Activated CD8-positive, alpha-beta memory T cell treated with anti-CD3 and anti-CD28 coated beads for 24 hours (primary cell): ENCODE measurements around the gene CLEC16A.
A peak's percentile ranks its signal among the peaks of the same experiment; 100 is the strongest.

Experiments used
- DNase-seq: peaks from one replicate; pipeline ENCODE4 v3.0.0-alpha.2; 2020

The CLEC16A gene

DNA sequence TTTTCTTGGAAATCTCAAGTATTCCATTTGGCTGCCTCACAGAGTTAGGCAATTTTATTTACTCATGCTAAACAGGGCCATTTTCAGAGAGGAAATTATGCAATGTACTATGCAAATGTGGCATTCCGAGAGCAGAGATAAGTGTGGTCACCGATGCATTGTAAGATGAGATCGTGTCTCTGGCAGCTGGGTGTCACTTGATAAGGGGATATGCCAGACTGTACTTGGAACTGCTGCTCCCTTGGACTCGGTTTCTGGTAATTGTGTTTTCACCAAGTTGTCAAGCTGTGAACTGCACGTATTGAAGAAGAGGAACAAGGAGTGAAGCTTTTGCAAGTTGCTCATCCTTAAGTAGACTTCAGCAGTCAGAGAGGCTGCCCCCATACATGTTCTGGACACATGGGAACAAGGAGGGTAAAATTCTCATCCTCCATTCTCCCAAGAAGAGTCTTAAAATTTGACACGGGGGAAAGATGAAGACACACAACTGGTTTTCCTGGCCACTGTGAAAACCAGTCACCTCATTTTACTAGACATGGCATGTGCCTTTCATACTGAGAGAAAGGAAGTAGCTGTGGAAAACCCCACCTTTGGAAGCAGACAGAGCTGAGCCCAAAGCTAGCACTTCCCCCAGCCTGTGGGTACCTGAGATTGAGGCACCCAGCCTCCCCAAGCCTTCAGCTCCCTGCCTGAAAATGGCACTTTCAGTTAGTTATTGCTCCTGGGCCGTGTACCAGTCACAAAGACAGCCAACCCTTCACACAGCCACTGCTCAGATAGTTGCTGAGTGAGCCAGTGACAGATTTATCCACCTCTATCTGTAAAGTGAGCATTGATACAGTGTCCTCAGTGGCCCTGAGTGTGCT is 160.9 kb downstream of the CLEC16A start:
- no peak for DNase-seq

DNA sequence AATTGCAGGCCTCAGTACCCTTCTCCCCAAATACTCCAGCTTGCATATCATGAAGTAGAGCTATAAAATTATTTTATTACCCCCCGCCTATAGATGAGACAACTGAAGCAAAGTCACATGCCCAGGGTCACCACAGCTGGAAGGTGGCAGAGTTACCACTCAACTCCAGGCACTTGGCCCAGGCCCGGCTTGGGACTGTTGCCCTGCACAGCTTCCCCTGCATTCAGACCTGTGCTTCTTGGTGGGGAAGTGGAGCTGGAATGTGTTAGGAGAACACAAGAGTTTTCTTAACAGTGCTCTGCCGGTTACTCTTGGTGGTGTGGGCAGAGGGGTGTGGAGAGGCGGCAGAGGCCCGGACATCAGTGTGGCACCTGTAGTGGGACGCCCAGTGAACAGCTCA is 162.4 kb downstream of the CLEC16A start:
- no peak for DNase-seq

DNA sequence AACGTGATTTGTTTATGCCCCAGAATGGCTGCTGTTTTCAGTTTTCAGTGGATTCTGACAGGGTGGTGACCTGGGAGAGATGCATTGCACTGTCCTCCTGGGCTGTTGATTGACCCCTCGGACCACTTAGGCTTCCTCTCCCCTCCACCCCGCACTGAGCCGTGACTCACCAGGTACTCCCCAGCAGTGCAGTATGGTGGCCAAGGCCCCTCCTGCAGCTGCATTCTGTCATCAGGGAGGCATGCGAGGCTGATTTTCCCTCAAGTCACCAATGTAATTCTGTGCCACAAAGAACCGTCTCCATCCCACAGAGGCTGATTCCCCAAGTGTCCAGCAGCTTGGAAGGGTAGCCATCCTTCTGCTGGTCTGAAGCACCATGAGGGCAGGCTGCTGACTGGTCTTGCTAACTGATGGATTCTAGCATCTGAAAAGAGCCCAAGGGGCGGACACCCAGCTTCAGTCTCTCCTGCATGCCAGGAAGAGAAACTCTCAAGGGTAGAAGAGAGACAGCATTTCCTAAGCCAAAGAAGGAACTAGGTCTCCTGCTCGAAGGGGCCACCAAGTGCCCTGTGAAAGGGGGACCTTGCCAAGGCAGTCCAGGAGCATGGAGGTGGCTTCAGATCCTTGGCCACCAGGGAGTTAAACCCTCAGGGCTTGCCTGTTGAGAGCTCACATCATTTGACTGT is 163.6 kb downstream of the CLEC16A start:
- no peak for DNase-seq

DNA sequence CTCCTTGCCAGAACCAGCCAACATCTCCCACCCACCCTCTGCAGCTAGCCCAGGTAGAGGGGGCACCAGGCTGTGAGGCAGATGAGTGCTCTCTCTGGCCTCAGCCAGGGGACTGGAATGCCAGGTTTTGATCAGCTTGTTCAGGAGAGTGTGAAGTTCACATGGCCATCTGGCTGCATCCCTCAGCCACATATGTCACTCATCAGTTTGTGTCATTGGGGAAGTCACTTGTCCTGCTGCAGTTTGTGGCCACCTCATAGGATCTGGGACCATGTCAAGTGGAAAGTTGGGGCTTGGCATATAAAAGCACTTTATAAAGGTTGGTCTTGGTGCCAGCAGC is 164.1 kb downstream of the CLEC16A start:
- DNase-seq, result no peak

DNA sequence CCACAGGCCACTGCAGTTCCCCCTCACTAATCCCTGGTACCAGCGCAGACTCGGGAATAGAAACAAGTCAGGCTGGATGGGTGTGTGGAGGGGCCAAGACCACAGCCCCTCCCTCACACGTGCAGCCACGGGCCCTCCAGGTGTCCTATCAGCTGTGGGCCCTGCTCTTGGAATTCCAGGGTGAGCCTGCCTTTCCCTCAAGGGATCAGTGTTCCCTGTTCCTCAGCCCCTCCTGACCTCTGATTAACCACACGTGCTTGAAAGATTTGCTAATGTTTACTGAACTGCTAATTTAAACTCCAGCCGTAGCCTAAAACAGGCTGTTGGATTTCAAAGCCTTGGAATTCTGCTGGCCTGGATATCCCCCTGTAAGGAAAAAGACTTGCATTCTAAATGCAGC is 165.2 kb downstream of the CLEC16A start:
- no peak for DNase-seq

DNA sequence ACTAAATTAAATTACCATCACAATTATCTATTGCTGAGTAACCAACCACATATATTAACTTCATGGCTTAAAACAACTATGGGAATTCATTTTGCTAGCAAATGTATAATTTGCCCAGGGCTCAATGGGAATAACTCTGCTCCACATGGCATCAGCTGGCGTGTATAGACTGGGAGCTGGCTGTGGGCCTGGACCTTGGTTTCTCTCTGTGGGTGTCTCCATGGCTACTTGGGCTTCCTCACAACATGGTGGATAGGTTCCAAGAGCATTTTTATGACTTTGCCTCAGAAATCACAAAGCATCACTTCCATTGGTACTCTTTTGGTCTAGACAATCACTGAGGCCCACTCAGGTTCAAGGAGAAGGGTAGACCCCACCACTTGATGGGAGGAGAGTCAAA is 166.8 kb downstream of the CLEC16A start:
- no peak for DNase-seq

DNA sequence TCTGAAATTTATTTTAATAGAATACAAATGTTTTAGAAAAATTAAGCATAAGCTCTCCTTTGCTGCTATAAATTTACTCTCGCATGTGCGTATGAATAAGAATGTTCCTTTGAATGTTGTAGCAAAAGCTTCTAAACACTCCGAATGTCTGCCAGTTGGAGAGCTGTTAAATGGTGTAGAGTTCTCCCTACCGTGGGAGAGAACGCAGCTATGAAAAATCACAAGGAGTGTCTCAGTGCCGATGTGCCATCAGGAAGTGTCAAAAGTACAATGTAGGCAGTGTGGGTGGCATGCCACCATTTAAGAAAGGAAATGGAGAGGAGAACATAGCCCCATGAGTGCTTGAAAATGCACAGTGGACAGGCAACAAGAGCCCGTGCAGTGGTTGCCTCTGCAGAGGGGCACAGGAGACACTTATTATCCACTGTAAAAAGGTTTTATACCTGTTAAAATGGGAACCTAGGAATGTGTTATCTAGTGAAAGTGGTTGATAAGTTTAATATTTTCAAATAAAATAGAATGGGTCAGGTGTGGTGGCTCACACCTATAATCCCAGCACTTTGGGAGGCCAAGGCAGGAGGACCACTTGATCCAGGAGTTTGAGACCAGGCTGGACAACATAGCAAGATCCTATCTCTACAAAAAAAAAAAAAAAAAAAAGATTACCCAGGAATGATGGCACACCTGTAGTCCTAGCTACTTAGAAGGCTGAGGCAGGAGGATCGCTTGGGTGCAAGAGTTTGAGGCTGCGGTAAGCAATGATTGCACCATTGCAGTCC is 167.7 kb downstream of the CLEC16A start:
- DNase-seq, result no peak

DNA sequence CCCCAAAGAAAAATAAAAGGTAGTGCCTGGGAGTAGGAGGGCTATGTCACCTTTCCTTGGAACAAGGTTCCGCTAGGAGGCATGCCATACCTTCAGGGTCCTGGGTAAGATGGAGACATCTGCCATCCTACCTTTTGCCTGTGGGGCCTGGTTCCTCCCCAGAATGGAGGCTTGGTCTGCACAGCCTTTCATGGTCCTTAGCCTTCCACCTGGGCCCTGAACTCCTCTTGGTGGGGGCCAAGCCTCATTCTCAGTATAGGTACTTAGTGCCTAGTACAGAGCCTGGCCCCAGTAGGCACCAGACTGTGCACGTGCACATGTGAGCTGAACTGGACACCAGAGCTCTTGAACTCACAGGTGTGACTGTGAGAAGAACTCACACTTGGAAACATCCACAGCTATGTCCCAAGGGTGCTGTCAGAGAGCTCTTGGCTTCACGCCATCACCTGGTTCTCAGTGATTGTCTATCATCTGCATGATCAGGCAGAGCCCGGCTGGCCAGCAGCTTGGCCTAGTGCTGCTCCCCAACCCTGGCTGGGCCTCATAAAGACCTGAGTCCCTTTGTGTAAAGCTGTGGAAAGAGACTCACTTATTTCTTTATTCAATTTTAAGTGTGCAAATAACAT is 168.5 kb downstream of the CLEC16A start:
- no peak for DNase-seq

DNA sequence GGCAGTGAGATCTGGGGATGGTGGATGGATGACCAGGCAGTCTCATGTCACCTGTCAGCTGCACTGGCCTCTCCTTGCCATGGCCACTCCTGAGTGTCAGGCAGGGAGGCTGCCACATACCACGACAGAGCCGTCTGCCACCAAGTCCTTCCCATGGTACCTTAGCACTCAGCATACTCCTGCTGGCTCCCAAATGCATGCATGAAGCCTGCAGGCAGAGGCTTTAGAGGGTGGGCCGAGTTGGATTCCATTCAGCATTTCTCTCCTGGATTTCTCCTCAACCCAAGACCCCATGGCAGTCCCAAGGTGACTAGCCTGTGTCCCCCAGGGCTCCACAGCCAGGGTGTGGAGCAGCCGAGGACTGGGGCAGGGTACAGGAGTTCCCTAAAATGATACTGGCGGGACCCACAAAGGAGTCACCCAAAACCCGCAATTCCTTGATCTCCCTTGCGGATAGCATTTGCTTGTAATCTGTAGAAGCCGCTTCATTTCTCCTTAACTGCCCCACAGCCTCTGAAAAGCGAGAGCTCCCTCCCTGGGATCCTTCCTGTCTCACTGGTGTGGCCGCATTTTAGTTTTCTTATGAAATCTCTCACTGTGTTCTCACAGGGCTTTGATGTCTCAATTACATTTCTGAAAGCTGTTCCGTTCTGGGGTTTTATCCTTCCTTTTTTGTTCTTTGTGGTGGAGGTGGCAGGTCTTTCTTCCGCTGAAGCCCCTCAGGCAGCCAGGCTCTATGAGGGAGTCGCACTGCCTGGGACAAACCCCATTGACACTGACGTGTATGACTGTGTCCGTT is 170.2 kb downstream of the CLEC16A start:
- peak; percentile 72 for DNase-seq

DNA sequence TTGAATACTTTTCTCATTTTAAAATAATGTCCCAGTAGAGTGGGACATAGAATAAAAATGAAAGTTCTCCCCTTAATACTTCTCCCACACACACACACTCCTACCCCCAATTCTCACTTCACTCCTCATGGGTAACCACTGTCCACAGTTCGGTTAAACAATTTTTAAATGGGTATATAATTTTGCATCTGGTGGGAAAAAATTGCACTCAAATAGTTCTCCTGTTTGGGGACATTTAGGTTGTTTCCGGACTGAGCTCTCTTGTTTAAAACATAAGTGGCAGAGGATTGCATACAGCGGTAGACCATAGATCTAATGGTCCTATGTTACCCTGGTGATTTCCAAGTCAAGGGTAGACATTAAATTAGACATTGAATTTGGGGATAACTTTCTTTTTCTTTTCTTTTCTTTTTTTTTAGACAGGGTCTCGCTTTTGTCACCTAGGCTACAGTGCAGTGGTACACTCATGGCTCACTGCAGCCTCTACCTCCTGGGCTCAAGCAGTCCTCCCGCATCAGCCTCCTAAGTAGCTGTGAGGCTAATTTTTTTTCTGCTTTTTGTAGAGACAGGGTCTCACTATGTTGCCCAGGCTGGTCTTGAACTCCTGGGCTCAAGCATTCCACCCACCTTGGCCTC is 173.3 kb downstream of the CLEC16A start:
- DNase-seq, result no peak

DNA sequence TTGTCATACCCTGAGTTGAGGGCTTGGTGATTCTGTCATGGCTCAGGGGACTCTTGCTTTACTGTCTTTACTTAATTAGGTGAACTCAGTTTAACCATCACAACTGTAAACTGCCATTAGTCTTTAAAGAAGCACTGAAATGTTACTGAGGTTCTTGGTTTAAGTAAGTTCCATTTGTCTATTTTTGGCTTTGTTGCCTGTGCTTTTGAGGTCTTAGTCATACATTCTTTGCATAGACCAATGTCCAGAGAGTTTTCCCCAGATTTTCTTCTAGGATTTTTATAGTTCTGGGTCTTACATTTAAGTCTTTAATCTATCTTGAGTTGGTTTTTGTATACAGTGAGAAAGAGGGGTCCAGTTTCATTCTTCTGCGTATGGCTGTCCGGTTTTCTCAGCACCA is 174.1 kb downstream of the CLEC16A start:
- no peak for DNase-seq

DNA sequence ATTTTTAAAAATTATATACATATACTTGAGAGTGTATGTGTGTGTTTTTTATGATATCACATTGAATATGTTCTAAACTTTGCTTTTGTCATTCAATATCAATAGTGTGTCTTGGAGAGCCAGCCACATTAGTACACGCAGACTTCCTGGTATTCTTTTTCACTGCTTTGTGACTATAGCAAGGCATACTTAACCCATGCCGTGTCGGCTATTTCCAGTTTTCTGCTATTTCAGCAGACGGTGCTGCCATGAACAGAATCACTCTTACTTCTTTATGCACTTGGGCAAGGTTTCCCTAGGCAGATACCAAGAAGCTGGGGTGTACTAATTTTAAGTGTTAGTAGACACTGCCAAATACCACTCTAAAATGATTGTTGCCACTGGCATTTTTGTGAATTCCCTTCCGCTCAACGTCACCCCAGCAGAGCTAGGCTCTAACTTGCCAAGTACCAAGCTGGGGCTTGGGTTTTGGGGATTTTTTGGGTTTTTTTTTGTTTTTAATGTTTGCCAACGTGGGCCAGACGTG is 176.8 kb downstream of the CLEC16A start:
- DNase-seq, result no peak

DNA sequence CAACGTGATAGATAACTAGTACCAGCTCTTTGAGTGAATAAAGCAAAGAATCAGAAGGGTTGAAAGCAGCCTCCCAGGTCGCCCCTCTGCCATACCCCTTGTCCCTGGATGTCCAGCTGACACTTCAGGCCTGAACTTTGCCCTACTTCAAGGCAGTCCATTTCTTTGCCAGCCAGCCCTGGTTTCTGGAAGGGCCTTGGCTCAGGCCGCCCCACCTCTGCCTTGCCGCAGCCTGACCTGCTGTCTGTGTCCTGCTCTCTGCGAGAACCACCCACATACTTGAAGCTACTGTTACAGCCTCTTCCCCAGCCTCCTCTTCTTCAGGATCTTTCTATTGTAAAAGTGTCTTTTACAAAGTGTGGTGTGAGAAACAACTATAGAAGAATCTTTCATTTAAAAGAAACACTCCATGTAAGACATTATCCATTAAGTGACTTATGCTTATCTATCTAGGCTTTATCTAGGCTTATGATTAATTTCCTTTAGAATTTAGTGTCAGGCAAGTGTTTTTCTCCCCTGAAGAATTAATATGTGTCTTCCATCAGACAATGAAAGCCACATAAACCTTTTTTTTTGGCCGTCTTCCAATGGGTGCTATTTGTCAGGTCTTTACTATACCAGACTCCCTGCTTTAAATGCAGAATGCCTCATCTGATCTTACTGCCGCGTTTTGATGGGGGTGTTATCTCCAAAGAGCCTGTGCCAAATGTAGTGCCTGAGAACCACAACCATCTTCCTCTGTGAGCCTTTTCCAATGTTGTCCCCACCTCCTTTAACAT is 177.7 kb downstream of the CLEC16A start:
- no peak for DNase-seq

DNA sequence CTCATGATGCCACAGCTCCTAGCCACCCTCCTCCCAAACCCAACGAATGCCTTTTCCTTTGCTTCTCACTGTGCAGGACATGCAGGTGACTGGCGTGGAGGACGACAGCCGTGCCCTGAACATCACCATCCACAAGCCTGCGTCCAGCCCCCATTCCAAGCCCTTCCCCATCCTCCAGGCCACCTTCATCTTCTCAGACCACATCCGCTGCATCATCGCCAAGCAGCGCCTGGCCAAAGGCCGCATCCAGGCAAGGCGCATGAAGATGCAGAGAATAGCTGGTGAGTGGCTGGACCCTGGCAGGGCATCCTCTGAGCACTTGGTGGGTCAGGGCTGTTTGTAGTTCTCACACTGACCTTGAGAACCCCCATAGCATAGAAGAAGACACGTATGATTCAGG is 179.3 kb downstream of the CLEC16A start:
- no peak for DNase-seq

DNA sequence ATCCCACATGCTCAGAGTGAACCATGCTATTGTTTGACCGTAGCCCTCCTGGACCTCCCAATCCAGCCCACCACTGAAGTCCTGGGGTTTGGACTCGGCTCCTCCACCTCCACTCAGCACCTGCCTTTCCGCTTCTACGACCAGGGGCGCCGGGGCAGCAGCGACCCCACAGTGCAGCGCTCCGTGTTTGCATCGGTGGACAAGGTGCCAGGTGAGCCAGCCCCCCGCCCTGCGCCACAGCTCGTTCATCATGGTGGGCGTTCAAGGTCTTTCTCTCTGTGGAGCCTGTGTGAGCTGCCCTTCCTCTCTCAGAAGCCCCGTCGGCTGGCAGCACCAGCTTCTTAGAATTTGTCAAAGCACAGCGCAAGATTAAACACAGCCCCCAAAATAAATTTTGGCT is 181.6 kb downstream of the CLEC16A start:
- no peak for DNase-seq

DNA sequence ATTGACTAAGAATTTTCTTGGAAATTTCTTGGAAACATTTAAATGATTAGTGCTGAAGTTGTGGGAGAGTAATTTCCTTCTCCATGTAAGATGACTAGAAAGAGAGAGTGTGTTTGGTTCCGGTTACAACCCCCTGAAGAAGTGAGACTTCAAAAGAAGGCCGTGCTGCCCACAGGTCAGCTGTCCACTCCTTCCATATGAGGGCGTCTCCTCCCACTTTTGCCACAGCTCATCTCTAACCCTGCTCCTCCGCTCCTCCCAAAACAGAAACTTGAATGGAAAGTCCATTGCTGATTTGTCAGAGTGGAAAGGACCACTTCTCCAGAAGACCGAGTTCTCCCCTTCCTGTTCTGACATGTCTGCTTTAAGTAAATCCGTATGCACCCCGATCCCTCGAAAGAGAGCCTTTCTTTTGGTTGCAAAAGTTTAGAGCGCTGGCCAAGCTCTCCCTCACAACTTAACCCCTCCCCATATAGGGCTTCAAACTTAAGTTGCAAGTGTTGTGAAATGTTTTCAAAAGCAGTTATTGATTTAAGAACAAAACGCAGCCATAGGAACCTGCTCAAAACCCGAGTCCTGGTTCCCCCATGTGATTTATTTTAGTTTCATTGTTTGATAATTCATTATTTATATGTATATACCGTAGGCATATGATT is 182.2 kb downstream of the CLEC16A start:
- DNase-seq, result no peak

DNA sequence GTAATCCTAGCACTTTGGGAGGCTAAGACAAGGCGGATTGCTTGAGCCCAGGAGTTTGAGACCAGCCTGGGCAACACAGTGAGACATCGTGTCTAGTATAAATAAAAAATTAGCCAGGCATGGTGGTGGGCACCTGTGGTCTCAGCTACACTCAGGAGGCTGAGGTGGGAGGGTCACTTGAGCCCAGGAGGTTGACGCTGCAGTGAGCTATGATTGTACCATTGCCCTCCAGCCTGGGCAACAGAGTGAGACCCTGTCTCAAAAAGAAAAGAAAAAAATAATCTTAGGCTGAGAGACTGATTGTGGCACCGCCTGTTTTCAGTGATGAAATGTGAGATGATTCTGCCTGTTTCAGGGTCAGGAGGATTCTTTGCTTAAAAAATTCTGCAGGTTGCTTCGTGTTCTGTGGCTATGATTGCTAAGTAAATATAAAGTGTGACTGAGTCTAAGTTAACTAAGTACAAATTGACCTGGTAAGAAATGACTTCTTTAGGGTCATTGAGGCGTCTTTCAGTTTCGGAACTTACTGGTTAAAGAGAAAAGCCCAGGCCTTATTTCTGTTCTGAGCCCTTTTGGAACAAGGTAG is 183.3 kb downstream of the CLEC16A start:
- DNase-seq, result no peak

DNA sequence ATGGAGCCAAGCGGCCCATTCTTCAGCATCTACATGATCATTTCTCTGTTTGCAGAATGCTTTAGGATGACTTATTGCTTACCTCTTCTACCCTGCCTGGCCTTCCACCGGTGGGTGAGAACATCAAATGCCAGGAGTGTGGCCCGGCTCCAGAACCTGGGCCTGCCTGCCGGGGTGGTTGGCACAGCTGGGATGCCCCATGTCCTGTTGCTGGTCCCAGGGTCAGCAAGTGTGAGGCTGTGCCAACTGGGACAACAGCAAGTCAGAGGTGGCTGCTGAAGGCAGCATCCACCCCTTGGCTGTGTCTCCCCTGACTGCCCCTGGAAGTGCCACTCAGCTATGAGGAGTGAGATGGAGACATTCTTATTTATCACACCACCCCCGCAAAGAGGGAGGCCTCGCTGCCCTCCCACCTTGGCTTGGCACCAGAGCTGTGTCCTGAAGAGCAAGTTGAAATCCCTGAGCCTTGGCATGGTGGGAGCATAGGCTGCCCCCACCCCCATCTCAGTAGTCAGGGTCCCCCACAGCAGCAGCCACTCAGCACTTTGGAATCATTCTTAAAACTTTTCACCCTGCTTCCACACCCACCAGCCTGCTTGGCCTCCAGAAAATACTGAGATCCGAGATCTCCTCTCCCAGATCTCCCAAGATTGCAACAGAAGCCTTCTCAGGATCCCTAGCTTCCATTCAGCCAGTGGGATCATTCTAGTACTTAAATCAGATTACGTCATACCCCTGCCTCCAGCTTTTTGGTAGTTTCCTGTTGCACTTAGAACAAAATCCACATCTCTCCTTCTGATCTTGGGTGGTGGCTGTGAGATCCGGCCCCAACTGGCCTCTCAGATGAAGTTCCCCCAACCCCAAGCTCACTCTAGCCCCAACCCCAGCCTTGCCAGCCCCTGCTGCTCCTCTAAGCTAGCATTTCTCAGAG is 184.1 kb downstream of the CLEC16A start:
- DNase-seq, result no peak

DNA sequence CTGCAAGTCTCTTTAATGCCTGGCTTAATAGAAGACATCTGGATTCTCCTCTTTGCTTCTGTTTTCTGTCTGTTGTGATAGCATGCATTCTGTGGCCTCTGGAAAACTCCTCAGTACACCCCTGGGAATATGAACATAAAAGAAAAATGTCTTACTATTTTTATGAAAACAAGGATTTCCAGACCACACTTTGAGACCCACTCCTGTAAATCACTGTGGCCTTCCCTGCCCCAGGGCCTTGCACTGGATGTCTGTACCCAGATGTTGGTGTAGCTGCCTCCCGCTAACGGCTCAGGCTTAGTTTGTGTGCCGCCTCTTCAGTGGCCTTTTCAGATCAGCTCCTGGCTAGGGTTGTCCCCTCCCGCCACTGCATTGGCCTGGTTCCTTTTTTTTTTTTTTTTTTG is 185.0 kb downstream of the CLEC16A start:
- DNase-seq, result no peak
